Non-pigmented ciliary epithelial cell (primary cell): ENCODE results near the gene SLC9A9.

Experiments used
- DNase-seq: peaks from one replicate; pipeline ENCODE4 v3.0.0-alpha.2; 2010; ENCODE audit warnings: low read depth

The SLC9A9 gene

DNA sequence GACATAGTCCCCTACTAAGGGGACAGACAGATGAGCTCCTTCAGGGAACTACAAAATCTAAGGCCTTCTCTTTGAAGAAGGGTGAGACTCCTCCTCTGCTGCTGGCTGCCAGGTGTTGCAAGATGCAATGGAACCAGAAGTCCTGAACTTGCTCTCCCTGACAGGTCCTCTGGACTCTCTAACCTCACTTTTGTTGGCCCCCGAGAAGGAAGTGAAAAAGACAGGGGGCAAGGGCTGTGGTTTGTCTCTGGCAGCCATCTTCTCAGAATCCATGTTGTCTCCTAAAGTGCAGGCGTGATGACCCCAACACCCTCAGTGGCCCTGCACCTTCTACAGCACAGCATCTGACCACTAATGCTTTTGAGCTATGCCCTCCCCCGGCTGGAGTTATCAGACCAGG, 436.2 kb downstream of the SLC9A9 start:
- DNase-seq: no peak

DNA sequence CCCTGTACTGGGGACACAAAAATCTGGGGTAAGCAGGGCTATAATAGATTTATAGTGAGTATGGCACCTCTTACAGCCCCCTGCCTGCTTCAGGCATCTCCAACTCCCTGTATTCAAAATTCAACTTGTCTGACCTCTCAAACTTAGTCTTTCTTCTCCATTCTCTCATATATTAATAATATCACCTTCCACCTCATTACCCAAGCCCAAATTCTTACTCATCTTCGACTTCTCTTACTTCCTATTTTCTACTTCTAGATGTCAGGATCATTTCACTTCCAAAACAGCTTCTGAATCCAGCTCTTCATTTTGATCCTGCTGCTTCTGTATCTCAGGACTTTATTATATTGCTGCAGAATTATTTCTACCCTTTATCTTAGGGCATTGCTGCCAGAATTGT, 438.0 kb downstream of the SLC9A9 start:
- DNase-seq: no peak

DNA sequence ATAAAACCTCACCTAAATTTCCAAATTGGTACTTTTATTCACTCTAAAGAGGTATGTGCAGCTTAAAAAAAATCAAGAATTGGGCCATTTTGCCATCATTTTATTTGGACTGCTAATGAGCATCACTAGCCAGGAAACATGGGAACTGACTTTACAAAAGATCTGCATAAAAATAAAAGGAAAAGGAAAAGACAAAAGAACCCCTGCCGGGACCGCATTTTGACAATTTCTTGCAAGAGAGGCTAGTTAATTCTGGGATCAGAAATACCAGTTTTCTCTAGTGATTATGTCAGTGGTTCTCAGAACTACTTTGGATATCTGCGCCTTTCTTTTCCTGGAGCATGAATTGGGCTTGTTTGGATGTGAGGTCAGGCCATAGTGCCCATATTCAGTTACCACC, 439.5 kb downstream of the SLC9A9 start:
- DNase-seq: no peak

DNA sequence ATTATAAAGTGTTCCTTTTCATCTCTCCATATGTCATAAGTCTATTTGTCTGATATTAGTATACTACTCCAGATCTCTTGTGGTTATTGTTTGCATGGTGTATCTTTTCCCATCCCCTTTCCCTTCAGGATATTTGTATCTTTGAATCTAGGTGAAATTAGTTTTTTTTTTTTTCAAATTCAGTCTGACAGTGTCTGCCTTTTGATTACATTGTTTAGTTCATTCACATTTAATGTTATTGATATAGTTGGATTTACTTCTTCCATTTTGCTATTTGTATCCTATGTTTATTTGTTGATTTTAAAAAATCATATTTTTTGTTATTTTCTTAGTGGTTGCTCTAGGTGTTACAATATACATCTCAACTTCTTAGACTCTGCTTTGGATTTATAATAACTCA, 445.7 kb downstream of the SLC9A9 start:
- no peak for DNase-seq

DNA sequence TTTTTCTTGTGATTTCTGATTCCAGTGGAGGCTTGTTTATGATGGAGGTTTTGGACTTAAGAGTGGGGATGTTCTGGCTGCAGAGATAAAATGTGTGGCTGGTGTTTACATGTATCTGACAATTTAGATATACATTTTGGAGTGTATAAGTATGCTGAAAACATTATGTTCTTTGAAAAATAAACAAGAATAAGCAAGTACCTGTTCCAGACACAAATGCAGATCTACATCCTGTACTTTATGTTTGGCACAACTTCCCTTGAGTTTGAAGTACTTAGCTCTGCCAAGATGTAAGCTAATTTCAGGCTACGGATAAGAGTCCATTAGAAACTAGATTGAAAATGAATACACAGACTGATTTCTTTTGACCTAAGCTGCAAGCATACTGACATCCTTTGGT, 451.5 kb downstream of the SLC9A9 start:
- no peak for DNase-seq

DNA sequence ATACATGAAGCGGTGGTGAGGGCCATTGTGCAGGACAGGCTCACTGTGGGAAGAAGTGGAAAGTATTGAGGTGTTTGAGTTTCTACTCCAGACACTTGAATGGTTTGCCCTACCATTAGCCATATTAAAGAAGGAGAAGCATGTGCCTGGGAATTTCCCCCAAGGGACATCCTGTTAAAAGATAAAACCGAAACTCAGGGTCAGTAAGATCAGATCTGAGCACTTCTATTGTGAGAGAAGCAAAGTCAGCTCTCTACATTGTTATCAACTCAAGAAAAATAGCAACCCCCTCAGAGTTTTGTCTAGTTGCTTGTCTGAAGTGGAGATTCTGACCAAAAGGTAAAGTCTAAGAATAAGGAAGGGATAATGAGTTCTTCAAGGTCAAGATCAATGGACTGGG, 458.9 kb downstream of the SLC9A9 start:
- DNase-seq: no peak

DNA sequence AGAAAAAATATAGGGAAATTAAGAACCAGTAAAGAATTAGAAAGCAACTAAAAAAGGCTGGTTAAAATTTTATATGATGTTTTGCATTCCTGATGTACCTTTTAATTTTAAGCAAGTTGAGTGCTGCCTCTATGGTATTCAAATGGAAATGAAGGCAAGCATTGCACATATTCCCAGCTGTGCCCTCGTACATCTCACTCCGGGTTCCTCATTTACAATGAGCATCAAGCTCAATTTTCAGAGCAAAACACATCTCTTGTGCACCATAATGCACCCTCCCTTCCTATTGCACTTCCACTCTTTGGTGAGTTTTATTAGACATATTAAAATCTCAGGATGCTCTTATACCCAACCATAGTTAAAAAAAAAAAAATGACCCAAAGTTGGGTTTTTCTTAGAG, 460.8 kb downstream of the SLC9A9 start:
- no peak for DNase-seq

DNA sequence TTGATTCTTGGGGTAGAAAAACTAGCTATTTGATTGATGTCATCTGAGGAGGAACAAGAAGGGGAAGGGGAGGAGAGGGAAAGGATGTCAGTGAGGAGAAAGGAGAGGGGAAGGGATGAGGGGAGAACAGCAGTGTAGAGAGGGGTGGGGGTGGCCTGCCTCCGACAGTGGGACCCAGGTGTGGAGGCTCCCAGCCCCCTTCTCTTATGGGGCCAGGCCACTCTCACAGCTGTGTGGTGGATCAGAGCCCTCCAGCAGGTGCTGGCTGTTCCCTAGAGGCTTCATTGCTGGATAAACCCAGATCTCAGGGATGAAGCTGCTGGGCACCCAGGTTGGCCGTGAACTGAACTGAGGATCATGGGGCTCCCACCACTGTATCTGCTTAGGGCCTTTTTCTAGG, 464.2 kb downstream of the SLC9A9 start:
- DNase-seq: no peak

DNA sequence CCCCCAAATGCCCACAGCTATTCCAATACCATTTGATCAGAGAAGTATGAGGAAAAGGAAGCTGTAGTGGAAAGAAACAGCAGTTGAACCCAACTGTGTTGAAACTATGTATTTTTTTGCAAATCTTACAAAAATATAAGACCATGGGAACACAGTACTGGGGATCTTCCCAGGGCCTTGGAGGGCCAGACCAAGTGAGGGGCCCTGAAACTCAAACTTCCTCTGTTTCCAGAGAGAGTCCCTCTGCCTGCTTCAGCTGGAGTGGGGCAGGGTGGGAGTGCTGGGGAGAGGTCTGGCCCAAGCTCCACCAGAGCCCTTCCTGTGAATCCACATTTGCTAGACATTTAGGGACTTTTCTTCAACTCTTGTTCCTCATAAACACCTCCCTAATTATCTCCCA, 464.8 kb downstream of the SLC9A9 start:
- DNase-seq: no peak

DNA sequence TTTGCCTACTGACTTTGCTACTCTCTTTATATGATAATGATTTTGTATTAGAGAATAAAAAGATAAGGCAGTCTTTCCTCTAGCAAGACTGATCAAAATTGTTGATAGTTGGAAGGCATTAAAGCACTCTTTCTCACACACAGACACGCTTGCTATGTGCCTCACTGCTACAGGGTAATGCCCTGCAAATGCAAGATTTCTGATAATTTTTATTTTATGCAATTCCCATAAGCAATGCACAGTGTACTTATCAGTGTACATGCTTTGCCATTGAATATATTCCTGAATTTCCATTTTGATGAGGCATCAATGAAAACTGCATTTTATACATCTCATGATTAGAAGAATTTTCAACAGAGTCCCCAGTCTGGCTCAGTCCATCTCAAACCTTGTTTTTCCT, 465.5 kb downstream of the SLC9A9 start:
- DNase-seq: no peak

DNA sequence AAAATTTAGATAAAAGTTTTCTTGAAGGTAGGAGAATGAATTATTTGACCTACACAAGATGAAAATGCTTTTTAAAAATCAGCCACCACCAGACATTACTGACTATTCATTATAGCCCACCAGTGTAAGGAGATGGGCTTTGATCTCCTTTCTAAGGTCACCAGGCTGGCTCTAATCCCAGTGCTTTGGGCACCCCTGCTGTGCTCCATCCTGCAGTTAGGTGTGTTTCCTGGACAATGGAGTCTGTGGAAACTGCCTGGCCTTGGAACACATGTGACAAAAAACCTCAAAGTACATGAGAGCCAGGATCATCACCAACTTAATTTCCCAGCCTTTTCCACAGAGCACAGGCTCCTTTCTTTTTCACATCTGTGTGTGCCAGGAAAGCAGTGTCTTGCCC, 467.8 kb downstream of the SLC9A9 start:
- no peak for DNase-seq

DNA sequence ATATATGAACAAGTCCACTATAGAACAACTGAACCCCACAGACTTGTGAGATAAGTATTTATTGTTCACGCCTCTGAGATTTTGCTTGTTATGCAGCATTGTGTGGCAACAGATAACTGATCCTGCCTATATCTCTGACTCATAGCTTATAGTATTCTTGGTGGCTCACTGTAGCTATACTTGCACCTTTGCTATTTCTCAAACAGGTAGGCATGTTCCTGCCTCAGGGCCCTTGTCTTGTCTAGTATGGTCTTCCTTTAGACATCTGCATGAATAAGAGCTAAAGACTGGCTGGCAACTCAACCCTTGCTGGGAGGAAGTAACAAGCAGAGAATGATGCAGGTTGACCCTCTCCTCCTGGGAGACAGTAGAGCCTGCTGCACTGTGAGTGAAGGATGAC, 472.6 kb downstream of the SLC9A9 start:
- DNase-seq: no peak

DNA sequence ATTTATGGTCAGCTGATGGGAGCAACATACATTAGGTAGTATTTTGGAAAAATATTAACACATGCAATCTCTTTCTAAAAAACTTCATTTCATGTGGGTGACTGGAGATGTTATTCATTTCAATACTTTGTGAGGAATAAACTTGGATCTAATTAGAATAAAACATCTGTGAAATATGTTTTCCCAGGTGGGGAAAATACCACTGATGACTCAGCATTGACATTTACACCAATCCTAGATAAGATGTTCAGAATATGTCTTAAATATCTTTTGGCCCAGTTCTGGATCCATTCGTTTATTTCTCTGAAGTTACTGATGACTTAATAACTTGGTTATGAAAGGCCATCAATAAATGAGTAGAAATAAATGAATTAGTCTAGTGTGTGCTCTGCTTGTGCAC, 481.1 kb downstream of the SLC9A9 start:
- DNase-seq: no peak

DNA sequence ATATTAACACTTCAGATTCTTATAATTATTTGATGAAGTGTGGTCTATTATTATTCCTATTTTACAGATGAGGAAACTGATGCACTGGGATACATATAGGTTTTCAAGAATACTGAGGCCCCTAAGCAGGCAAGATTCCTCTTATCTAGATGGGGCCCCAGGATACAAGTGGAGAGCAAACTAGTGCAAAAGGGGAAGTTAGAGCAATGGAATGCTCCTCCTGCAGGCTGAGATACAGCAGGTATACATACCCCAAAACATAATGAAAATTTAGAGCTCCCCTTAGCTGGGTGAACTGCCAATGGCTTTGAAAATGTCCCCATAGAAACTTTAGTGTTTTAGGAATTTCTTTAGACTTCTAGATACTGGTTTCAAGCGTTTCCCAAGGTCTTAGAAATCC, 481.6 kb downstream of the SLC9A9 start:
- no peak for DNase-seq

DNA sequence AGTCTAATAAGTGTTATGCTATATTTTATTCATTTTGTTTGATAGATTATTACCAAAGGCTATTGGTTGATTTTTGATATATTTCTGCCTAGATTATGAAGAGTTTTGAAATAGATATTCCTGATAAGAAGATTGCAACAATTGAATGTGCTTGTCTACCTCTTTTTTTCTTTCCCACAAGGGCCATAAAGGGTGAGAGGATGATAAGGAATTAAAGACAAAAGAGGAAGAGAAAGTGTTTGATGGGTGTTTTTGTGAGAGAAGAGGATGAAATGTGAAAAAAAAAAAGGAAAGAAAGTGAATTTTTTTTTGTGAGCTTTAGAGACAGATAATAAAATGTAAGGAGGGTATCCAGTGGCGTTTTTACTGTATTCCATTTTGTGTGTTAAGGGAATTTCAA, 484.3 kb downstream of the SLC9A9 start:
- DNase-seq: no peak

DNA sequence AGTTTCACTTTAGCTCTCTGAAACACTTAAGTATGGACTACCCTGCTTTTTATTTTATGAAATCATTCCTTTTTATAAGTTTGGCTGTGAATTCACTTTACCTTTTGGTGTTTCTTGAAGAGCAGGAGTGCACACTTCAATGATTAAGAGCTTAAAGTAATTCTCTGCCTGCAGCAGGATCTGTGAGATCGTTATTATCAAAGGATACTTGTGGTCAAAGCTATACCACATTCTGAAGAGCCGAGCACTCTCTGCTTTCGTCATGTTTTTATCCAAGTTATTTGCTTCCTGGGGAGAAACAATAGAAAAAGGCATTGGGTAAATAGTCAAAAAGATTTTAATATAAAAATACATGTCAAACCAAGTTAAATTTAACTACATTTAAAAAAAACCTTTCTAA, 485.0 kb downstream of the SLC9A9 start:
- DNase-seq: peak; percentile 57

DNA sequence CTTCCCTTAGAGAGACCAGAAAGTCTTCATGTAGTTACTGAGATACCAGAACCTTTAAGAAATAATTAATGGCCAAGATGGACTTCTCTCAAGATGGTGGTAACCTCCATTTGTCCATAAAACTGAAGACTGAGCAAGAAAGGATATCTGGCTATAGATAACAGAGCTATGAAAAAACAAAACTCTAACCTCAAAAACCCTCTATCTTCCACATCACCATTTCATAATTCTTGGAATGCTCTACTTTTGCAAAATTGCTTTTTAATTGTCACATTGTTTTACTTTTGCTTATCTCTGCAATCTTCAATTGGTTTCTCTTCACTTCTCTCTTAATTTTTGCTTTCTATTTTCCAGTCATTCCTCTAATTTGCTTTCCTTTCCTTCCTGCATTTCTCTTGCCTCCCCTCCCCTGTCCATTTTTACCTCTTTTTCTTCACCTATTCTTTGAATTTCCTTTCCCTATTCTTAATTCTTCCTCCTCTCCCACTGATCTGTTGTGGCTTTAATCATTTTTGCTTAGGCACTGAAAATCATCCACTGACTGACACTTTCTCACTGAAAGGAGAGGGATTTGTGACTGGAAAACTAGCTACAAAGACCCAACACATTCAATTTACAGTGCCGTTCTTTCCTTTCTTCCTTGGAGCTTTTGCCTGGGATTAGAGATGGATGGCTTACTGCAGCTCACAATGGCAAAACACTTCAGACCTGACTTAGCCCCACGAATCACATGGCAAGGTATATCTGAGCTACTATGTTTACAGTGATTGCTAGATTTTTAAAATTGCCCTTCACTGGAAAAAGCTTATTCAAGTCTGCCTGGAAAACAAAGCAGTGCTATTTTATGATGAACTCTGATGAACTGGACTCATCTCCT, 485.9 kb downstream of the SLC9A9 start:
- DNase-seq: no peak

DNA sequence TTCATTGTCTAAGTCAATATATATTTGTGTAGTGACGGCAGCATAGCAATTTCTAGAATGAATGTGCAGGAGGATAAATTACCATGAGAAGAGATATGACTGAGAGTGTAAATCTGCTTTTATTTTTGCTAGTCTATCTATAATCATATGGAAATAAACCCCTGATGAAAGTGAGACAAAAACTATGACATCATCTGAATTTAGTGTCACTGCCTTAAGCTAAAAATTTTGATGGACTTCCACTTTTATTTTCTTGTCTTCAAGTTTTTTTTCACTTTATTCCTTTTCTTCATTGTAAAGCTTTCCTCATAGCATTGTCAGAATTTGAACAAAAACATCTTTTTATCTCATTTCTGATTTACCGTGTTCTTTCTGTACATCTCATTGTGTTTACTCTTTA, 486.7 kb downstream of the SLC9A9 start:
- DNase-seq: no peak

DNA sequence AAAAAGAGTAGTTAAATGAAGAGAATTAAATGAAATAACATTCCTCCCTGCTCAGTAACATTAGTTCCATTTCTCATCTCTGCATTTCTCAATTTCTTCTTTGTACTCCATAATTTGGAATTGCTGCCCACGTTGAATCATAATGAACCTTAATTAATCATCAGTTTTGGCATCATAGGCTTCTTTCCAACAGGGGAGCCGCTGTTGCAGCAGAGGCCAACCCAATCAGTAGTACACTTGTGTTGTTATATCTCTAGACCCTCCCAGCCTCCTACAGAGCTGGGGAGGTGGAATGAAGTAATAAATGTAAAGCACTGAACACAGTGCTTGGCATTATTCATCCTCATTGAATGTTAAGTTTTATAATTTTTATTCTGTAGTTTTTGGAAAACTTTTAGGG, 488.0 kb downstream of the SLC9A9 start:
- no peak for DNase-seq

DNA sequence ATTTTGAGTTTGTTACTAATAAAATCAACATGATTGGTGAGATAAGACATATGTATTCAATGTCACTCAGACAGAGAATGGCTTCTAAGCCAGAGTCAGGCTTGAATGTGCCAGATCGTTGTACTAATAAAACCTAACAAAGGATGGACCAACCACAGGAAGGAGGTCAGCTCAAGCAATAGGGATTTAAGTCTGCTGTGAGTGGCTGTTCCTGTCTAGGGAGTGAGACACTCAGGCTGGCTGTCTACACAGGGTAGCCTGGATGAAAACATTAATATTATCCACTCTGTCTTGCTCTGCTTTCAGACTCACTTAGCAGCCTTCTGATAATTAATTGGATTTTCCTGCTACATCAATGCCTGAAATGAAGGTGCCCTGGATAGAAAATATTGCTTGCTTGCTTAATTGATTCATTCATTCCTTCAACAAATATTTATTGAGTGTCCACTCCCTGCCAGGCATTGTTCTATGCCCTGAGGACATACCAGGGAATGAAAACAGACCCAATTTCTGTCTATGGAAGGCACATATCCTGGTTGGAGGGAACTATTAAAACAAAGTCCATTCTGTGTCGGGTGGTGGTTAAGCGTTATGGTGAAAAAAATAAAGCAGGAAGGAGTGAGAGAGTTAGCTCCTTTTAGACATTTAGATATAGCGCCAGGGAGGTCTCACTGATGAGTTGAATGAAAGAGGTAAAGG, 489.3 kb downstream of the SLC9A9 start:
- DNase-seq: no peak

DNA sequence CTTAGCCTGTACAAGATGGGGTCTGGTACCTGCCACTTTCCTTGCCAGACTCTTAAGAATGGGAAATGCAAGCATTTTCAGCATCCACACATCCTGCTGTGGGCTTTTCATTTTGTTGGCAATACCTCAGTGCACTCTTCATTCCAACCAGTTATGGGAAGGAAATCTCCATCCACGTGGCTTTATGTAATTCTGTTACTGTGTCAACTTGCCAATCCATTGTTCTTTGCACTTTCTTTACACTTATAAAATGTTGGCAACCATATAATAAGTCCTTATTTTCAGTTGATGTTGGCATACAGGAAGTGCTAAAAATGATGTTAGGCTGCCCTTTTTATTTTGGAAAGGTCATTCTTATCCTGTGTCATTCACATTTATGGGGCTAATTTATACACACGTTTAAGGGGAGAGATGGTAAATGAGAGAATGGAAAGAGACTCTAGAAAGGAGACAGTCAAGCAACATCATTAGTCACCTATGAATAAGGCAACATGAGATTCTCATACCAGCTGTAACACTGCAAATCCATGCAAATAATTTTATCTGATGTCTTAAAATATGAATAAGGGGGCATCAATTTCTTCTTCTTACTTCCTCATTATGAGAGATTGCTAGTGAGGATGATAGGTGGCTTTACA, 490.0 kb downstream of the SLC9A9 start:
- DNase-seq: no peak

DNA sequence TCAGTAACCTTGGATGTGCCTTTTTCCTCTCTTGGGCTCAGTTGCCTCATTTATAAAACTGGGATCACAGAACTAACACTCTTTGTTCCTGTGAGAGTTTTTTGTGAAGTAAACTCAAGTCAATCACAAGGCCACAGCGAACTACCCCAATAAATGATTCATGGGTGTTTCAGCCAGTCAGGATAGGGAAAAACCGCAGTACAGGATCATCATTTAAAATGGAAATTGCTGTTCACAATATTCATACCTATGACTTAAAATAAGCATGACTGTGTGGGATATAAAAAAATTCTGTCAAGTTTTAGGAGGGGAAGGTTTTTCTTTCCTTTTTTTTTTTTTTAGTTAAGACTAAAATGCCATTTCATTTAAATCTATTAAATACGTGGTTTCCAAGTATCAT, 490.6 kb downstream of the SLC9A9 start:
- no peak for DNase-seq

DNA sequence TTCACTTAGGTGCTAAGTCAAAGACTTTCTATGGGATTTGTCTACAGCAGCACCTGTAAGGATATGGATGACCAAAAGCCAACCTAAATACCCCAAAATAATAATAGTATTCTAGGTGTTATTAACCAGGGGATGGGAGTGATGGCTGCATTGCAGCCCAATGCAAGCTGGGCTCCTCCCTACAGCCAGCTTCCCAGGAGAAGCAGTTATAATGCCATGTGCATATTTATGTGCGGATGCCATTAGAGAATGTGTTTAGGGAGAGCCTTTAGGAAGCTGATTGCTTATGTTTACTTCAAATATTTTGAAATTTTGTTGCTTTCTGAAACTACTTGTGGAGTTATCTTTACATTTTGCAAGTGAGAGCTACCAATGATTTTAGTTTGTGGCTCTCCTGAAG, 491.4 kb downstream of the SLC9A9 start:
- DNase-seq: no peak
